GM18868 (cell line): Measurements from ENCODE around the gene SERPINA1.

ENCODE experiments used
- ATAC-seq: cut with Tn5 transposase; IDR thresholded peaks from one replicate; pipeline ENCODE4 v1.9.1; 2021; ENCODE audit warnings: mild to moderate bottlenecking, moderate library complexity; ENCODE audit not compliant: unreplicated experiment

Gene SERPINA1

GRCh38 chr14:94398182-94398479 is 9.7 kb upstream of the SERPINA1 start:
- ATAC-seq: no peak

GRCh38 chr14:94397289-94398181 is 9.1 kb upstream of the SERPINA1 start:
- ATAC-seq: no peak

GRCh38 chr14:94396628-94397225 is 8.3 kb upstream of the SERPINA1 start:
- ATAC-seq: no peak

GRCh38 chr14:94395888-94396574 is 7.6 kb upstream of the SERPINA1 start:
- ATAC-seq: no peak

GRCh38 chr14:94395282-94395887 is 7.0 kb upstream of the SERPINA1 start:
- no peak for ATAC-seq

GRCh38 chr14:94394581-94395207 is 6.3 kb upstream of the SERPINA1 start:
- ATAC-seq: no peak

- no peak for ATAC-seq
These were observed 5.7 kb upstream of the SERPINA1 start for GRCh38 chr14:94394025-94394493.

- no peak for ATAC-seq
These were observed 5.1 kb upstream of the SERPINA1 start for GRCh38 chr14:94393474-94393873.

- peak; percentile 58 for ATAC-seq
These were observed 4.1 kb upstream of the SERPINA1 start for GRCh38 chr14:94392510-94392935.

GRCh38 chr14:94391281-94391975 is 3.0 kb upstream of the SERPINA1 start:
- no peak for ATAC-seq

- no peak for ATAC-seq
These were observed 2.1 kb upstream of the SERPINA1 start for GRCh38 chr14:94390372-94391086.

- ATAC-seq: no peak
These were observed 1.4 kb upstream of the SERPINA1 start for GRCh38 chr14:94389731-94390371.

GRCh38 chr14:94389104-94389469 is 685 bp upstream of the SERPINA1 start:
- ATAC-seq: no peak

GRCh38 chr14:94388027-94388383 is 397 bp downstream of the SERPINA1 start:
- no peak for ATAC-seq

GRCh38 chr14:94387051-94388026 is 1.1 kb downstream of the SERPINA1 start:
- no peak for ATAC-seq

GRCh38 chr14:94386085-94387031 is 2.0 kb downstream of the SERPINA1 start:
- ATAC-seq: no peak

GRCh38 chr14:94385553-94386057 is 2.8 kb downstream of the SERPINA1 start:
- no peak for ATAC-seq
